COR-L47 (cell line): Measurements from ENCODE around the gene WDR46.

Source experiments
- DNase-seq: peaks from one replicate; lab custom pipeline; 2025; lab: John Stamatoyannopoulos, UW

WDR46 gene

DNA sequence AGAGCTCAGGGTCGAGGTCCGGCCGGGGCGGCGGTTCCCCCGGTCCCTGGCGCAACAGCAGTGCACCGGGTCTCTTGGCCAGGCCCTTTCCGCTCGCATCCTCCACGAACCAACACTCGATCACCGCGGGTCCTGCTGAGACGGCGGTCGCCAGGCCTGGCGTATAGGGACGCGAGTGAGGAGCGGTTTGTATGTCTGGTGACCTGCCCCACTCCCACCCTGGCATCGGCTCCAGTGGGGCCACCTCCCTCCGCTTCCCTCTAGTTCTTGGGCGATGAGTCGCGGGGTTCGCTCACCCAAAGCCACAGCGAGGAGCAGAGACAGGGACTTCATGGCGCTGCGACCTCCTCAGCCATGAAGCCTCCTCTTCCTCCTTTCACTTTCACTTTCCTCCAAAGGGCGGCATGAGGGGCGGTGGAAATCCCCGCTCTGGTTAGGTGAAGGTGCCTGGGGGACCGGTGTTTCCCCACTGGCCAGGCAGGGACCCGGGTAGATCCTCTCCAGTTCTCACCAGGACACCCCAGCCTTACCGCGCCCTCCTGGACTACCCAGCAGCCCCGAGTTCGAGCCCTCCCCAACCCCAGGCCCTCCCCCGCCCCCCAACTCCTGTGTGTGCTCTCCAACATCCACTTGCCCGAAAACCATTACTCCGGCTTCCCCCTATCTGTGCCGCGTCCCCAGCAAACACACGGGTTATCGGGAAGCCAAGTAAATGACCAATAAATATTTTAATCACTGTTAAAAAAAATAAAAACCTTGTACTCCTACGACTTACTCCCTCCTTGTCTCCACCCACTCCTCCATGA is 24.9 kb upstream of the WDR46 start, which contains the start of gene TAPBP:
TSS of gene TAPBP (minus strand) at position 370 of the 806 bp plus-strand sequence. CDS start at position 333, 37 bp downstream.
- DNase-seq, result peak; percentile 18

- DNase-seq, result peak; percentile 42
Measured at GRCh38 chr6:33313105-33313708, 24.2 kb upstream of the WDR46 start.

GRCh38 chr6:33312361-33313104 is 23.5 kb upstream of the WDR46 start:
- DNase-seq, result peak; percentile 86

GRCh38 chr6:33306356-33306755 is 17.3 kb upstream of the WDR46 start:
- no peak for DNase-seq

DNA sequence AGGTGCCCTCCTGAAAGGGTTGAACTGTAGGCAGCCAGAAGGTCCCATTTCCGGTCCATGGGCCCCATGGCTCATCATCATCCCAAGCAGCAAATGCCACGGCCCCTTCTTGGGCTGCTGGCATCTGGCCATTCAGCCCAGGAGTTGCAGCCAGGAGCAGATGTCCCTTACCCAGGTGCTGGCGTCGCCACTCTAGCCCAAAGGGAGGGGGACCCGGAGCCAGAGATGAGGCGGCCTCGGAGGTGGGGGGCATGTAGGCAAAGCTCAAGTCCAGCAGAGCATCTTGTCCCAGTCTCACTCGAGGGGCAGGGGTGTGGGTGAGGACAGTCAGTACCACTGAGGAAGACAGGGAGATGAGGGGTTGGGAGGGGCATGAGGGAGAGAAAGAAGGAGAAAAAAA is 16.0 kb upstream of the WDR46 start:
- no peak for DNase-seq

DNA sequence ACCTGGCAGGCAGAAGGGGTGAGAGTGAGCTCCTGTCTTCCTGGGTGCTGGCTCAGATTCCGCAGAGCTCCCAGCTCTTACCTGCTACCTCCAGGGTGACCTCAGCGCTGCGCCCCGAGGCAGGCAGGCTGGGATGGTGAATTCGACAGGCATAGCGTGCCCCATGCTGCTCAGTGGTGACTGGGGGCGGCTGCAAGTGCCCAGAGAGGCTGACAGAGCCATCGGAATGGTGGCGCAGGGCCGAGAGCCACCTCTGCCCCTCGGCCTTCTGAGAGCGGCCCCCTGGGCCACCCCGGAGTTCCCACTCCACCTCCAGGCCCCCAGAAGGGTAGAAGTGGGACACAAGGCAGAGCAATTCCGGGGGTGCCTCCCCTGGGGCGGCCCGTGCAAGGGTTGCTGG is 15.2 kb upstream of the WDR46 start:
- DNase-seq, result no peak

DNA sequence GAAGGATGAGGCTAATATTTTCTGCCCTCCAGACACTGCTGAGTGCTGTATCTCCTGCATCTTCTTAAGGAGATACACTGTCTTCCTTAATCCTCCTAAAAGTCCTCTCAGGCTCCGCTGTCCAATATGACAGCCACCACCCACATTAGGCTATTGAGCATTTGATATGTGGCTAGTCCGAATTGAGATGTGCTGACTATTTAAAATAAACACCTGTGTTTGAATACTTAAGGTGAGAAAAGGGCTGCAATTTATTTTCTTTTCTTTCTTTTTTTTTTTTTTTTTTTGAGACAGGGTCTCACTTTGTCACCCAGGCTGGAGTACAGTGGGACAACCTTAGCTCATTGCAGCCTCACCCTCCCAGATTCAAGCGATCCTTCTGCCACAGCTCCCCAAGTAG is 12.8 kb upstream of the WDR46 start:
- no peak for DNase-seq

GRCh38 chr6:33299237-33299944 is 10.4 kb upstream of the WDR46 start:
- DNase-seq, result peak; percentile 89

- peak; percentile 67 for DNase-seq
Measured at GRCh38 chr6:33298773-33299236, 9.8 kb upstream of the WDR46 start, which contains the start of gene RGL2. RGL2 (minus strand) TSS chr6:33298942; CDS start chr6:33298610, 332 bp downstream.

GRCh38 chr6:33297956-33298772 is 9.1 kb upstream of the WDR46 start:
- DNase-seq, result peak; percentile 15

DNA sequence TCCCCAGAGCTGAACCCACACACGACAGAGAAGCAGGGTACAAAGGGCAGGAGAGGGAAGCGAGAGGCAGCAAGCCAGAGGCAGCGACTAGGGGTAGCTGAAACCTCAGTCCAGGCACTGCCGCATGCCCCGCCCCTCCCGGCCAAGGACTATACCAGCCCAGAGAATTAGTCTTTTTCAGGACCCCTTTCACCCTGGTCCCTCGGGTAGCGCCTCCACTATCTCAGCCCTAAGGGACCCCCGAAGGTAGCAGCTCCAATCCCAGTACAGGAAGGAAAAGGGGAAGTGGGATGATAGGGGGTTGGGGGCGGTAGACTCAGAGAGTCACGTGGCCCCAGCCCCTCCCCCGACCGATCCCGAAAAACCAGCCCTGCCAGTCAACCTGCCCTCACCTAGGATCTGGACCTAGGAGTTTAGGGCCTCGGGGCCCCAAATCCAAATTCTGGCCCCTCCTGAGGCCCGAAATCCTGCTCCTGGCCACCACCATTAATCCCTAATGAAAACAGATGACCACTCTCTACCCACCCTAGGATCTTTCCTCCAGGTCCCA is 8.4 kb upstream of the WDR46 start:
- DNase-seq, result no peak

DNA sequence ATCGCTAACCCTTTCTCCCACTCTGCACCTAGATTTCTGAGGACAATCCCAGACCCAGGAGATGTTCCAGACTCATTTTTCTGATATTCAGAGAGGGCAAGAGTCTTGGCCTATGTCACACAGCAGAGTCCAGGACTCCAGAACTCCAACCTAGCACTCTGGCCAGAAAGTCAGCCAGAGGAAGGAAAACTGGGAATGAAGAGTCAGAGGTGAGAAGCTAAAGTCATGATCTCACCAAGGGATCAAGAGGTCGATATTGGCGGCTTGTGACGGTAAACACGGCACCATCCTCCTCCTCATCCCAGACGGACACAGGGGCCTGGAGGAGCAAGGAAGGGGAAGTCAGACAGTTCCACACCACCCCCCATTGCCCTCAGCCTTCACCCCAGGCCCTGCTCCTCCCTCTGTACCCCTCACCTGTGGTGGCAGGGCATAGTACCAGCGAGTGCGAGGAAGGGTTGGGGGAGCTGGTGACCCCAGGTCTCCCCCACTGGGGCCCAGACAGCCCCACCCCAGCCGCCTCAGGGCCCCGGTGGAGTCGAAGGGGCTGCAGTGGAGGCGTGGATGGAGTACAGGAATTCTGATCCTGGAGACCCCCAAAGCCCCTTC is 7.9 kb upstream of the WDR46 start:
- DNase-seq, result no peak

DNA sequence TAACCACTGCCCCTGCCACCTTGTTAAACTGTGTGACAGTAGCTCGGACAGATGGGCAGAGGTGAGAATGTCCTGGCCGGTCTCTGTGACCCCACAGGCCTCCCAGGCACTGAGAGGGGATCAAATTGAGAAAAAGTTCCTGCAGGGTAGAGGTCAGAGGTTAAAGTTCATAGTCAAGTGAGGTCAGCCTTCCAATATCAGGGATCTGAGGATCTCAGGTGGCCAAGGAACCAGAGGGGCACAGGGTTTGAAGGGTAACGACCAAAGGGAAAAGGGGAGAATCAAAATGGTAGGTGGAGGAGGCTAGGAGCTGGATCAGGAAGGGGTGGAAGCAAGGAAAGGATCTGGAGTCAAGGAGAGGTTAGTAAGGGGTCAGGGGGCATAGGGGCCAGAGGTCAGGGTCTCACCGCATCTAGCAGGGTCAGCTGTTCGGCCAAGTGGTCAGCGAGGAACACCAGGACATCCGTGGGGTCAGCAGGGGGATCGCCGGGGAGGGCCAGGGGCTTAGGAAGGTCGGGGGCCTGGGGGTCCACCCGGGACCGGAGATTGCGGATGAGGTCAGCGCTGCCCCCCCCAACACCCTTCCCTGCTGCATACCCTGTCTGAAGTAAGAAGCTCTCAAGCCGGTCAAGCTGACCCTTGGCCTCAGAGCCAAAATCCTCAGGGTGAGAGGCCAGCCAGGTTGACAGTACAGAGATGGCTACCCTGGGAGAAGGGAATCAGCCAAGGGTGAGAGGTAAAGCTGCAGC is 6.8 kb upstream of the WDR46 start:
- no peak for DNase-seq

DNA sequence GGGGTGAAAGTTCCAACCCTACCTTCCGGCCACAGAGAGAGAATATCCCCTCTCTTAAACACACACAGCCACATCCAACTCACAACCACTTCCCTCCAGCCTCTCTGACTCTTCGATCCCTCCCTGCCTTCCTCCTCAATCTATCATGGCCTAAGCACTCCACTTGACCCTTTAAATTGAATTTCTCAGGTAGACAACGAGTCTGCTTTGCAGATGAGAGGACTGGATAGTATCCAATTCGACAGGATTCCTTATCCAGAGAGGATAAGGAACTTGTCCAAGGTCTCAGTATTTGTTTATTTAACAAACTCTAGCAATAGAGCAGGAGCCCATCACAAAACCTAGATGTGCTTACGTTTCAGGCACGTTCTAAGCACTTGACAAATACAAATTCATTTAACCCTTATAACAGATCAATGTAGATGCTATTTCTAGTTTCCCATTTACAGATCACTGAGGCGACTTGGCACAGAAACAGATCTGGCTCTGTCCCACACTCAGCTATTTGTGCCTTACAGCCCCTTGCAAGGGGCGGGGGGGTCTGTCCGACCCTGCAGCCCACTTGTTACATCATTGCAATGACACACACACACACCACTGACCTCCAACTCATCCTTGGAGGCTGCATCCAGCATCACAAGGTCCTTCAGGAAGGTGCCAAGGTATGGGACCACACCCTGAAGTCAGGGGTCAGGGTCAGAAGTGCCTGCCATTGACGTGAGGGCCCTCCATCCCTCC is 5.2 kb upstream of the WDR46 start:
- no peak for DNase-seq

DNA sequence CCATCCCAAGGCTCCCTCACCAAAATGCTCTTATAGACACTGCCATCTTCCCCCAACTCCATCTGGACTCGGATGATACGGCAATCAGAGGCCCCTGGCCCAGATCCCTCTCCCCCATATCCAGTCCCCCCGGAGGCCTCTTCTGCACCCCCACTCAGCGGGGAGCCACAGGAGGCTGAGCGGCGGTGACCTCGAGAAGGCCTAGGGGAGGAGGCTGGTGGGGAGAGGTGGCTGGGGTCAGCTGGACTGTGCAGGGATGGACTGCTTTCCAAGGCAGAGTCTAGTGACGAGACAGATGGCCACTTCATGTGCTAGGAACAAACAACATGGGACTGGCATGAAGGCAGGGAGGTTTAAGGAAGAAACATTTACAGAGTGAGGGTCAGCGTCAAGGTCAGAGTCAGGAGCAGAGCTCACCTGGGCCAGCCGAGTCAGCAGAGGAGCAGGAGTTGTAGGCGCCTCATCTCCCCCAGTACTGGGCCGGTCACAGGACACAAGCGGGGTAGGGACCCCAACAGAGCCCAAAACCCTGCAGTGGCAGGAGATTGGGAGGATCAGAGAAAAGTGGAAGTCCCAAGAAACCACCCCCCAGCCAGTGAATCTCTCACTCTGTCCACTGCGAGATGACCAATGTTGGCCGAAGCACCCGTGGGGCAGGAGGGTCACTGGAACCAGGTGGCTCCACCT is 4.1 kb upstream of the WDR46 start:
- no peak for DNase-seq

GRCh38 chr6:33290459-33290858 is 1.4 kb upstream of the WDR46 start:
- DNase-seq, result no peak

DNA sequence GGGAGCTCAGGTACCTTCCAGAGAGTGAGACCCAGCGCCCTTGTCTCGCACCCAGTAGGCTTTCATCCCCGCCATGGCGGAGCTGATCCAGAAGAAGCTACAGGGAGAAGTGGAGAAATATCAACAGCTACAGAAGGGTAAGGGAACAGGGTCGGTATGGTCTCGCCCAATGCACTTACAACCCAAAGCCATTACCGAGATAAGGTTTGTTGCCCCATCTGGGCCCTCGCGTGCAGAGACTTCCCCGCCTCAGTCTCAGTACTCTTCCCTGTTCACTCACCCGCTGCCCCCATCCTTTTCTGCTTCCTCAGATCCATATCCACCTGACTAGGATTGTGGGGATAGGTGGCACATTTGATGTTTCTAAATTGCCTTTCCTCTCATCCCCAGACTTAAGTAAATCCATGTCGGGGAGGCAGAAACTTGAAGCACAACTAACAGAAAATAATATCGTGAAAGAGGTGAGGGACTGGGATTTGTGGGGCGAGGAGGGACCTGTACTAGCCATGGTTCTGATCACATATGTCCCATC is 811 bp upstream of the WDR46 start:
- DNase-seq, result no peak
